Smooth muscle cell (in vitro differentiated cells): ENCODE data around the gene VSTM2L. TPM values are rescaled to one million over a fixed set of nuclear protein-coding genes. Genes with fewer than 3 reads are reported as not detected.

Experiments used
- DNase-seq: peaks from one replicate; lab custom pipeline; 2025; ENCODE audit not compliant: unreplicated experiment; lab: John Stamatoyannopoulos, UW
- H2AFZ ChIP-seq: fragments of 200-600 bp; sonication (generic); 2 replicates; pipeline ENCODE4 v1.6.0; 2016; ENCODE audit warnings: antibody characterized with exemption, low read depth, mild to moderate bottlenecking
- H3F3A ChIP-seq: fragments of 200-600 bp; sonication (generic); 2 replicates; pipeline ENCODE4 v1.6.0; 2017; ENCODE audit warnings: antibody characterized with exemption, low read depth
- H3K27ac ChIP-seq: fragments of 200-600 bp; sonication (generic); 2 replicates; pipeline ENCODE4 v1.5.1; 2016; ENCODE audit warnings: low read depth, mild to moderate bottlenecking
- H3K27me3 ChIP-seq: fragments of 200-600 bp; sonication (generic); 2 replicates; pipeline ENCODE4 v1.6.1; 2016; ENCODE audit warnings: low read depth, mild to moderate bottlenecking
- H3K36me3 ChIP-seq: fragments of 200-600 bp; sonication (generic); 2 replicates; pipeline ENCODE4 v1.5.1; 2016; ENCODE audit warnings: low read depth
- H3K4me1 ChIP-seq: fragments of 200-600 bp; sonication (generic); 2 replicates; pipeline ENCODE4 v1.5.1; 2016; ENCODE audit warnings: low read depth
- H3K4me2 ChIP-seq: fragments of 200-600 bp; sonication (generic); 2 replicates; pipeline ENCODE4 v1.6.0; 2016; ENCODE audit warnings: mild to moderate bottlenecking
- H3K4me3 ChIP-seq: fragments of 200-600 bp; sonication (generic); 2 replicates; pipeline ENCODE4 v1.5.1; 2016; ENCODE audit warnings: mild to moderate bottlenecking
- H3K79me2 ChIP-seq: fragments of 200-600 bp; sonication (generic); 2 replicates; pipeline ENCODE4 v1.6.0; 2016; ENCODE audit warnings: low read depth, mild to moderate bottlenecking
- H3K9ac ChIP-seq: fragments of 200-600 bp; sonication (generic); 2 replicates; pipeline ENCODE4 v1.6.0; 2016; ENCODE audit warnings: low read depth
- H3K9me3 ChIP-seq: fragments of 200-600 bp; sonication (generic); replicated peaks from 2 replicates; pipeline ENCODE4 v1.5.1; 2016; ENCODE audit warnings: low read depth
- H4K20me1 ChIP-seq: fragments of 200-600 bp; sonication (generic); 2 replicates; pipeline ENCODE4 v1.6.0; 2016; ENCODE audit warnings: low read depth
- CTCF ChIP-seq: fragments of 200-600 bp; sonication (generic); IDR thresholded peaks from 2 replicates; pipeline ENCODE4 v1.5.1; 2017; ENCODE audit warnings: borderline replicate concordance, mild to moderate bottlenecking, antibody characterized with exemption; ENCODE audit not compliant: insufficient read depth, poor library complexity, severe bottlenecking
- WGBS: methylation state at CpG from one replicate; pipeline ENCODE4 v1.1.7; 2016; ENCODE audit warnings: low lambda C conversion rate; 5-methylcytosine and 5-hydroxymethylcytosine counted together
- polyA plus RNA-seq: library from polyadenylated mRNA; unstranded; fragments of >200 nt; fragmentation: Nextera tagmentation; extraction: Ambion mirVana; gene quantifications from 2 replicates; pipeline ENCODE4 v1.2.1, GENCODE V29; 2016
- total RNA-seq: library from RNA; depleted of rRNA; stranded (reverse); fragments of >200 nt; gene quantifications from 2 replicates; pipeline ENCODE4 v1.2.3, GENCODE V29; 2014

VSTM2L gene
- total and polyA plus RNA-seq, 2 experiments from 2014 or later: 0.56 to 1.9 TPM

DNA sequence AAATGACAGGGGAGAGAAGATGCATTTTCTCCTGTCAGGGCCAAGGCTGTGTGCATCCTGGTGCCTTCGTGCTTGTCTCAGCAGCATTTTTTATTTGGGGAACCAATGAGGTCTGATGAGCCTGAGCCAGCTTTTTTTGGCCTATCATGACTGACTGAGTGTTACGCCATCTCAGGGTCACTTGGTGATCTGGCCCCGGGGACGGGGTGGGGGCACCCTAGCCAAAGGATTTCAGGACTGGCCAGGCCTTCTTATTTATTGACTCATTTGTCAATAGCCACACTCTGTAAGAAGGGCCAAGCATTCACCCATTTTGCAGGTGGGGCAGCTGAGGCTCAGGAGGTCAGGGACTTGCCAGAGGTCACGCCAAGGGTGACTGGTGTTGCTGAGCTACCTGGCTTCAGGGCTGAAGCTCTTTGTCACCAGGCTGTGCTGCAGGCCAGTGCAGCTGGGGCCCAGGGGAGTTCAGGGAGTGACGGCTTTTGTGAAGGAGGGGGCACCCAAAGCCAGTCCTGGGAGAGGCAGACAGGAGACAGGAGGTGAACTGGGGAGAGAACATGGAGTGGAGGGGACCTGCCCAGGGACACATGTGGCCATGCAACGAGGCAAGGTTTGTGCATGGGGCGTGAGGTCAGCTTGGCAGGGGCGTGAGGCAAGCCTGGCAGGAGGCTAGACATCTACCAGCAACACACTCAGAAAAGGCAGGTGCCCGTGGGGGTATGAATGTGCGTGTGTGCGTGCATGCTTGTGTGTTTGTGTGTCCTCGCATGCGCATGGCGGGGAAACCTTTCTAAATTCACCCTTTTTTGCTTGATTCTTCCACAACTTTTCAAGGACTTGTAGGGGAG lies 31.1 kb downstream of the VSTM2L start:
- H3K4me2 ChIP-seq: no peak overlapping the region
- no peaks in the 10 kb centered on the region for H3K36me3 ChIP-seq
- H3K9me3 ChIP-seq: no peaks in the 10 kb centered on the region
- DNase-seq: no peak
- WGBS: 95% methylated on average over 15 of the region's 15 CpGs
- H3K4me3 ChIP-seq: no peak overlapping the region
- no peak overlapping the region for H3K9ac ChIP-seq
- H2AFZ ChIP-seq: no peak overlapping the region
- no peak overlapping the region for H3K27ac ChIP-seq
- no peaks in the 10 kb centered on the region for H4K20me1 ChIP-seq
- no peaks in the 10 kb centered on the region for H3K79me2 ChIP-seq
- peaks cover 4% of the 10 kb centered on the region for H3K4me1 ChIP-seq
- TF ChIP-seq CTCF: no peak
- H3K27me3 ChIP-seq: no peaks in the 10 kb centered on the region
- H3F3A ChIP-seq: no peaks in the 10 kb centered on the region

DNA sequence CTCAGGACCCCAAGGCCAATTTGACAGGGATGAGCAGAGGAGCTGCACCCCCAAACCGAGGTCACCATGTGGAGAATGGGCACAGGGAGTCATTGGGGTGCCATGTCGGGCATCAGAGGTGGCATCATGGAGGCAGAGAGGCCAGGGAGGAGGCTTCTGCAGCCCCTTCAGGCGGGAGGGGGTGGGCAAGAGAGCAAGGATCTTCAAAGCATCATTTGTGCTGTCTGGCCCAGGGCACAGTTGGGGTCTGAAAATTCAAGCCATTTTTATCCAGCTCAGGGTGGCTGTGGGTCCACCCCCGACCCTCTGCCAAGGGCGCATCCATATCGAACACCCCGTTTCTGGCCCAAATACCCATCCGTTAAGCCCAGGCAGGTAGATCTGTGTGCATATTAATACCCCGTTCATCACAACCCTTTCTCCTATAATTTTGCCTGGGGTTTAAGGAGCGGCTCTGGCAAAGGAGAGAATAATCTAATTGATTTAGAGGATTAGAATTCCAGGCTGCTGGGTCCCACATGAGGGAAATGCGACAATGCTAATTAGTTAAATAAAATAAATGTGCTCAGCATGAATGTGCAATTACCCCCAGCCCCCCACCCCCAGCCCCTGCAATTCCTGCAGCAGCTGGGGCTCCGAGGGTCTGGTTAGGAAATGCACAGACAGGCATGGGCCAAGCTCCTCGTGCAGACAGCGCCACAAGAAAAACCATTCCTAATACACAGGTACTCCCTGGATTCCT lies 31.9 kb downstream of the VSTM2L start:
- H3K4me1 ChIP-seq: peaks cover 4% of the 10 kb centered on the region
- H3K4me2 ChIP-seq: no peak overlapping the region
- no peaks in the 10 kb centered on the region for H3K27me3 ChIP-seq
- no peak overlapping the region for H2AFZ ChIP-seq
- H3K36me3 ChIP-seq: no peaks in the 10 kb centered on the region
- H3K9me3 ChIP-seq: no peaks in the 10 kb centered on the region
- H3F3A ChIP-seq: no peaks in the 10 kb centered on the region
- no peaks in the 10 kb centered on the region for H4K20me1 ChIP-seq
- TF ChIP-seq CTCF: no peak
- no peak for DNase-seq
- no peak overlapping the region for H3K27ac ChIP-seq
- H3K4me3 ChIP-seq: no peak overlapping the region
- 92% methylated on average over 14 of the region's 14 CpGs for WGBS
- H3K9ac ChIP-seq: no peak overlapping the region
- no peaks in the 10 kb centered on the region for H3K79me2 ChIP-seq

GRCh38 chr20:37935435-37935834 lies 32.5 kb downstream of the VSTM2L start:
- H3K4me3 ChIP-seq: no peak overlapping the region
- no peak overlapping the region for H2AFZ ChIP-seq
- no peak overlapping the region for H3K9ac ChIP-seq
- no peak overlapping the region for H3K27ac ChIP-seq
- H3K9me3 ChIP-seq: no peaks in the 10 kb centered on the region
- H3K36me3 ChIP-seq: no peaks in the 10 kb centered on the region
- H3K79me2 ChIP-seq: no peaks in the 10 kb centered on the region
- no peak for TF ChIP-seq CTCF
- no peak for DNase-seq
- H3F3A ChIP-seq: no peaks in the 10 kb centered on the region
- no peaks in the 10 kb centered on the region for H3K27me3 ChIP-seq
- no peaks in the 10 kb centered on the region for H4K20me1 ChIP-seq
- WGBS: 77% methylated on average over 7 of the region's 7 CpGs
- no peak overlapping the region for H3K4me2 ChIP-seq
- H3K4me1 ChIP-seq: peaks cover 4% of the 10 kb centered on the region
